Cardiac septum (tissue), 1 donor: ENCODE measurements around the gene HPS6. TPM values are rescaled to one million over a fixed set of nuclear protein-coding genes. Genes with fewer than 3 reads are reported as not detected.

Experiments
- DNase-seq: peaks from one replicate; pipeline ENCODE4 v3.0.0-alpha.2; 2020; ENCODE audit warnings: low spot score
- intact Hi-C: fragments of 100-400 bp; cut with DNase I; formaldehyde crosslinking; loops from one replicate; pipeline ENCODE4 v1.14.0; 2022
- total RNA-seq: library from RNA; stranded (reverse); fragmentation: NEBNext Ultra II Directional; extraction: Animal tissue kit (Norgen Biotek cat#: 25700); gene quantifications from one replicate; pipeline ENCODE4 v1.2.1, GENCODE V29; 2021
- donor health status: DM: no; HTN: no; CAD: no.

HPS6 gene
- total RNA-seq, 1 donor from 2014 or later = 12.1 TPM

GRCh38 chr10:102114861-102115618 lies 49.9 kb downstream of the HPS6 start:
- intact Hi-C loops = loop anchor here (2.0 kb wide), 2 partner anchors 50 to 58 kb away; partner anchors contain the start of genes ARMH3 and HPS6
- DNase-seq = peak; percentile 97

- intact Hi-C loops = loop anchor here (2.0 kb wide), 2 partner anchors 51 to 59 kb away; partner anchors contain the start of genes ARMH3 and HPS6
- no peak for DNase-seq
Measured at GRCh38 chr10:102115775-102116174, 50.6 kb downstream of the HPS6 start.

- DNase-seq = no peak
- intact Hi-C loops = no loop called here
Measured at GRCh38 chr10:102116656-102117055, 51.5 kb downstream of the HPS6 start.

Other genes starting within 250 kb of the HPS6 start
- gene OGA, start 246.9 kb upstream of the HPS6 start, total RNA-seq = 77.6 TPM
- gene KCNIP2, start 221.5 kb upstream of the HPS6 start, total RNA-seq = 14.9 TPM
- gene ARMH3, start 9.2 kb upstream of the HPS6 start, total RNA-seq = 50.4 TPM
- 53.6 TPM for gene LDB1, start 55.0 kb downstream of the HPS6 start, total RNA-seq
- 23.8 TPM for gene PPRC1, start 67.7 kb downstream of the HPS6 start, total RNA-seq
- 26.2 TPM for gene NOLC1, start 87.0 kb downstream of the HPS6 start, total RNA-seq
- not detected for gene ELOVL3, start 160.9 kb downstream of the HPS6 start, total RNA-seq
- 0.51 TPM for gene PITX3, start 176.2 kb downstream of the HPS6 start, total RNA-seq
- 46.4 TPM for gene GBF1, start 180.2 kb downstream of the HPS6 start, total RNA-seq